MM.1S (cell line): ENCODE measurements around the gene PDIA2.

Experiments used
- EZH2 ChIP-seq: fragments of 300-600 bp; sonication (generic); optimal IDR thresholded peaks from 2 replicates; pipeline ENCODE3; 2017; ENCODE audit warnings: low read depth, mild to moderate bottlenecking, antibody characterized with exemption, low read length, mixed read lengths
- EZH2phosphoT487 ChIP-seq: fragments of 300-600 bp; sonication (generic); IDR thresholded peaks from 2 replicates; pipeline ENCODE4 v1.6.1; 2018; ENCODE audit warnings: antibody characterized with exemption, low read length
- TF ChIP-seq, protein P1 (sequence below): fragments of 300-600 bp; sonication (generic); IDR thresholded peaks from 2 replicates; pipeline ENCODE4 v1.5.1; 2016; ENCODE audit warnings: antibody characterized with exemption, low read length, mixed read lengths

DNA sequence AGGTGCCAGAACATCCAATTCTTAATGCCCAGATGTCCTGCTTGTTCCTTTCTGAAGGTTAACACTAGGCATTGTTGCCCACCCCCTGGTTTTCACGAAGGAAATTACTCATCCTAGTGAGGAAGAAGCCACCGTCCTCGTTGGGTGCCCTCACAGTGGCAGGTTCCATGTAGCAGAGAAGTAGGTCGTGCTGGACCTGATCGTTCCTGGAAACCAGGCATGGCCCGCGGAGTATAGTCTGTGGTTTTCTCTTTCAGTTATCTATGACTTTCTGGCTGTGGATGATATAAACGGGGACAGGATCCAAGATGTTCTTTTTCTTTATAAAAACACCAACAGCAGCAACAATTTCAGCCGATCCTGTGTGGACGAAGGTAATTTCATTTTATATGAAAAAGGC lies 23.7 kb upstream of the PDIA2 start:
- TF ChIP-seq EZH2phosphoT487: no peak
- TF ChIP-seq, protein P1, sequence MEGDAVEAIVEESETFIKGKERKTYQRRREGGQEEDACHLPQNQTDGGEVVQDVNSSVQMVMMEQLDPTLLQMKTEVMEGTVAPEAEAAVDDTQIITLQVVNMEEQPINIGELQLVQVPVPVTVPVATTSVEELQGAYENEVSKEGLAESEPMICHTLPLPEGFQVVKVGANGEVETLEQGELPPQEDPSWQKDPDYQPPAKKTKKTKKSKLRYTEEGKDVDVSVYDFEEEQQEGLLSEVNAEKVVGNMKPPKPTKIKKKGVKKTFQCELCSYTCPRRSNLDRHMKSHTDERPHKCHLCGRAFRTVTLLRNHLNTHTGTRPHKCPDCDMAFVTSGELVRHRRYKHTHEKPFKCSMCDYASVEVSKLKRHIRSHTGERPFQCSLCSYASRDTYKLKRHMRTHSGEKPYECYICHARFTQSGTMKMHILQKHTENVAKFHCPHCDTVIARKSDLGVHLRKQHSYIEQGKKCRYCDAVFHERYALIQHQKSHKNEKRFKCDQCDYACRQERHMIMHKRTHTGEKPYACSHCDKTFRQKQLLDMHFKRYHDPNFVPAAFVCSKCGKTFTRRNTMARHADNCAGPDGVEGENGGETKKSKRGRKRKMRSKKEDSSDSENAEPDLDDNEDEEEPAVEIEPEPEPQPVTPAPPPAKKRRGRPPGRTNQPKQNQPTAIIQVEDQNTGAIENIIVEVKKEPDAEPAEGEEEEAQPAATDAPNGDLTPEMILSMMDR: no peak
- no peak for TF ChIP-seq EZH2
